ENCODE results near the gene MRPL36. TPM values are rescaled to one million over a fixed set of nuclear protein-coding genes. Genes with fewer than 3 reads are reported as not detected.

Gene MRPL36
- total and polyA plus RNA-seq, 2 experiments from 2014 or later, result 73.9 to 195 TPM

DNA sequence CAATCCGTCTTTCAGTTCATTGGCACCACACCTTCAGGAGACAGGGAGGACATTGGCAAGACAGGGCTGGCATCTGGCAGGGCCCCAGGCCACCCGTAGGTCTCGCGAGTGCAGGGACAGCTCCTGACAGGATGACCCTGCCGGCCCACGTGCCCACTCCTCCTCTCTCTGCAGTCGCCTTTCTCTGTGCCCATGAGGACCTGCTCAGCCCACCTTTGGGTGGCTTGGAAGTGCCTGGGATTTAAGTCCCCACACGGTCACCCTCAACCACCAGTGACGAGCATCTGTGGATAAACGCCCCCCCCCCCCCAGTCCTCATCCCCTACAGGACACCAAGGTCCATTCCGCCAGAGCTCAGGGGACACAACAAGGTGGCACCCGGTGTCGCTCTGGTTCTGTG lies 4.1 kb downstream of the MRPL36 start:
- no peaks in the 10 kb centered on the region for H3K9me3 ChIP-seq (ENCODE audit: low read depth)
- peaks cover 9% of the 10 kb centered on the region for H3K36me3 ChIP-seq
- TF ChIP-seq, protein P1, sequence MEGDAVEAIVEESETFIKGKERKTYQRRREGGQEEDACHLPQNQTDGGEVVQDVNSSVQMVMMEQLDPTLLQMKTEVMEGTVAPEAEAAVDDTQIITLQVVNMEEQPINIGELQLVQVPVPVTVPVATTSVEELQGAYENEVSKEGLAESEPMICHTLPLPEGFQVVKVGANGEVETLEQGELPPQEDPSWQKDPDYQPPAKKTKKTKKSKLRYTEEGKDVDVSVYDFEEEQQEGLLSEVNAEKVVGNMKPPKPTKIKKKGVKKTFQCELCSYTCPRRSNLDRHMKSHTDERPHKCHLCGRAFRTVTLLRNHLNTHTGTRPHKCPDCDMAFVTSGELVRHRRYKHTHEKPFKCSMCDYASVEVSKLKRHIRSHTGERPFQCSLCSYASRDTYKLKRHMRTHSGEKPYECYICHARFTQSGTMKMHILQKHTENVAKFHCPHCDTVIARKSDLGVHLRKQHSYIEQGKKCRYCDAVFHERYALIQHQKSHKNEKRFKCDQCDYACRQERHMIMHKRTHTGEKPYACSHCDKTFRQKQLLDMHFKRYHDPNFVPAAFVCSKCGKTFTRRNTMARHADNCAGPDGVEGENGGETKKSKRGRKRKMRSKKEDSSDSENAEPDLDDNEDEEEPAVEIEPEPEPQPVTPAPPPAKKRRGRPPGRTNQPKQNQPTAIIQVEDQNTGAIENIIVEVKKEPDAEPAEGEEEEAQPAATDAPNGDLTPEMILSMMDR (IDR thresholded peaks at IDR 0.05; ENCODE audit: low read depth, low read length), result no peak
- DNase-seq (ENCODE audit: low read depth in 1 of 2, low spot score in 1 of 2), result no peak
- H3K27me3 ChIP-seq, result no peaks in the 10 kb centered on the region
- H3K27ac ChIP-seq, result no peak overlapping the region
- peaks cover 18% of the 10 kb centered on the region for H3K4me1 ChIP-seq (ENCODE audit: low read depth)
- no peak overlapping the region for H3K4me3 ChIP-seq

DNA sequence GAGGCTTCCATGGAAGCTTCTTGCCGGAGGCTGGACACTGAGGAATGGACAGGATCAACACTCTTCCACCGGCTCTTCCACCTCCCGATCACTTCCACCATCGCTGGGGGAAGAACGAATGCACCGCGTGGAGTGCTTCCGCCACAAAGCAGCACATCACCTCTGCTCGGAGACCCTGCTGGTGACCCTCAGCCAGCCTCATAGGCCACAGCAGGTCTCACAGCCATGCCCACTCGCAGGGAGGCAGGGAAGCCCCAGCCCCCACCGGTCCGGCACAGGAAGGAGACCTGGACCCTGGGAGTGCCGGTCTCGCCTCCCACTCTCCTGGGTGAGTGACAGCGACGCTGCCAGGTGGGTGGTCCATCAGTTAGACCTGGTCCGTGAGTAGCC lies 4.7 kb downstream of the MRPL36 start:
- Histone ChIP-seq H3K4me3 (no peak overlapping the region), H3K36me3 (peaks cover 9% of the 10 kb centered on the region), H3K27ac (no peak overlapping the region), H3K27me3 (no peaks in the 10 kb centered on the region), H3K4me1 (ENCODE audit: low read depth) (peaks cover 12% of the 10 kb centered on the region), H3K9me3 (ENCODE audit: low read depth) (no peaks in the 10 kb centered on the region)
- DNase-seq (ENCODE audit: low read depth in 1 of 2, low spot score in 1 of 2), result no peak
- TF ChIP-seq, protein P1 (IDR thresholded peaks at IDR 0.05; ENCODE audit: low read depth, low read length), result no peak

- Histone ChIP-seq H3K4me3 (no peak overlapping the region), H3K9me3 (ENCODE audit: low read depth) (no peaks in the 10 kb centered on the region), H3K27me3 (no peaks in the 10 kb centered on the region), H3K27ac (no peak overlapping the region), H3K4me1 (ENCODE audit: low read depth) (peaks cover 12% of the 10 kb centered on the region), H3K36me3 (peaks cover 9% of the 10 kb centered on the region)
- TF ChIP-seq, protein P1 (IDR thresholded peaks at IDR 0.05; ENCODE audit: low read depth, low read length), result no peak
- peak in 1 of 2 donors; percentile 81 for DNase-seq (ENCODE audit: low read depth in 1 of 2, low spot score in 1 of 2)
These were observed 5.4 kb downstream of the MRPL36 start for GRCh38 chr5:1793966-1794900.

- no peak overlapping the region for H3K27ac ChIP-seq
- peaks cover 12% of the 10 kb centered on the region for H3K4me1 ChIP-seq (ENCODE audit: low read depth)
- DNase-seq (ENCODE audit: low read depth in 1 of 2, low spot score in 1 of 2), result peak in 1 of 2 donors; percentile 50
- no peaks in the 10 kb centered on the region for H3K27me3 ChIP-seq
- peaks cover 9% of the 10 kb centered on the region for H3K36me3 ChIP-seq
- H3K9me3 ChIP-seq (ENCODE audit: low read depth), result no peaks in the 10 kb centered on the region
- no peak overlapping the region for H3K4me3 ChIP-seq
- TF ChIP-seq, protein P1 (IDR thresholded peaks at IDR 0.05; ENCODE audit: low read depth, low read length), result no peak
These were observed 6.3 kb downstream of the MRPL36 start for GRCh38 chr5:1793301-1793740.

DNA sequence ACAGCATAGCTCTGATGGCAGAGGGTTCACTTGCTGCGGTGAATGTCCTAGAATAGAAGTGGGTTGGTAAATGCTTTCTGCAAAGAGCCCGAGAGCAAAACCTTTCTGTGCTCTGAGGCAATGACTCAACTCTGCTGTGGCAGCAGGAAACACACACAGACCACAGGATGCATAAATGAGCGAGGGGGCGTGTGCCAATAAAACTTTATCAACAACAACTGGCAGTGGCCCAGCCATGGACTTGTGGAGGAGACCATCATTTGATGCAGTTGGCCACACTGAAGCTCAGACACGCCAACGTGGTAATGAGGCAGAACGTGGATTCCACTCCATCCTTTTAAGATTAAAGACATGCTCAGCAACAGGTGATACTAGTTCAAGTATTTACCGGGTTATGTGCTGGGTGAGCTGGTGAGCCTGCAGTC lies 6.8 kb downstream of the MRPL36 start:
- H3K4me1 ChIP-seq (ENCODE audit: low read depth), result peaks cover 9% of the 10 kb centered on the region
- peaks cover 5% of the 10 kb centered on the region for H3K36me3 ChIP-seq
- no peak overlapping the region for H3K4me3 ChIP-seq
- H3K27me3 ChIP-seq, result no peaks in the 10 kb centered on the region
- DNase-seq (ENCODE audit: low read depth in 1 of 2, low spot score in 1 of 2), result peak in 1 of 2 donors; percentile 89
- TF ChIP-seq, protein P1 (IDR thresholded peaks at IDR 0.05; ENCODE audit: low read depth, low read length), result no peak
- no peak overlapping the region for H3K27ac ChIP-seq
- H3K9me3 ChIP-seq (ENCODE audit: low read depth), result no peaks in the 10 kb centered on the region

Measured in cardiac muscle cell (in vitro differentiated cells and primary cell).